Ishikawa (cell line): ENCODE measurements around the gene CLDN2.

ENCODE experiments used
- CEBPB ChIP-seq: IDR thresholded peaks from 2 replicates; pipeline ENCODE4 v1.6.1; 2012
- CREB1 ChIP-seq: IDR thresholded peaks from 2 replicates; pipeline ENCODE4 v1.6.1; 2012; ENCODE audit warnings: low read depth
- EP300 ChIP-seq: IDR thresholded peaks from 2 replicates; pipeline ENCODE4 v1.6.1; 2012; ENCODE audit warnings: borderline replicate concordance
- FOXM1 ChIP-seq: IDR thresholded peaks from 2 replicates; pipeline ENCODE4 v1.6.1; 2012; ENCODE audit warnings: low read depth, borderline replicate concordance
- RAD21 ChIP-seq: IDR thresholded peaks from 2 replicates; pipeline ENCODE4 v1.6.1; 2012; ENCODE audit warnings: low read depth
- TAF1 ChIP-seq: IDR thresholded peaks from 2 replicates; pipeline ENCODE4 v1.6.1; 2012; ENCODE audit warnings: low read depth, mild to moderate bottlenecking
- YY1 ChIP-seq: IDR thresholded peaks from 2 replicates; pipeline ENCODE4 v1.6.1; 2012; ENCODE audit warnings: low read depth
- TF ChIP-seq, protein P1 (sequence below): IDR thresholded peaks from 2 replicates; pipeline ENCODE4 v1.6.1; 2012

DNA sequence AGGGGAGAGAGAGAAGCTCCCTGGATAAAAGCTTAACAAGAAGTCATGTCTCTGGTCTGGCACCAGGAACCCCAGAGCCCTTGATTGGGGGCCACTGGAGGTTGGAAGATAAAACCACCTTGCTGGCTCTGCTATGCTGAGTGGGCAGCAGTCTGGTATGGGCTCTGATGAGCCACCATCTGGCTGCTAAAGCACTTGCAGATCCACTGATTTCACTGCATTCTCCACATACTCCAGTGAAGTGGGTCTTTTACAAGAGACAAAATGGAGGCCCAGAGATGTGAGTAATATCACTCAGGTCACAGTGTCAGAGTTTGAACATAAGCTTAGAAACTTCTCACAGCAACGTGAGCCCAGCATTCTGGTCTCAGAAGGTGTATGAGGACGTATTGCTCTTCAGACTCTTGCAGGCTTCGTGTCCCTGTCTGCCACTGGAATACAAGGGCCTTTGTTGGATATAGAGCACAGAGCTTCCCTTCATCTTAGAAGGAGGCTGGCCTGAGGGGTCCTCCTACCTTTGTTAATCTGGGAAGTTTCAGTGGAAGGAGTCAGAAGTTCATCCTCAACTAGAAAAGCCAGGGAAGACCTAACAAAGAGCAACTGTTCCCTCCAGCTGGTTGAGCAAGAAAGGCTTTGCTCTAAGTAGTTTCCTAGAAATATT lies 11.8 kb downstream of the CLDN2 start:
- TF ChIP-seq TAF1 (no peak), FOXM1 (no peak), EP300 (no peak), YY1 (no peak), CREB1 (no peak), CEBPB (no peak), RAD21 (no peak)
- TF ChIP-seq, protein P1, sequence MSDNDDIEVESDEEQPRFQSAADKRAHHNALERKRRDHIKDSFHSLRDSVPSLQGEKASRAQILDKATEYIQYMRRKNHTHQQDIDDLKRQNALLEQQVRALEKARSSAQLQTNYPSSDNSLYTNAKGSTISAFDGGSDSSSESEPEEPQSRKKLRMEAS = no peak
